OCI-LY3 (cell line): ENCODE results near the gene PARD3B.

Source experiments
- H2AFZ ChIP-seq: fragments of 200-600, 300-600 bp; shearing (Covaris generic); 2 replicates; pipeline ENCODE4 v1.6.0; 2014; ENCODE audit warnings: antibody characterized with exemption, low read depth, low read length
- H3K27ac ChIP-seq: fragments of 200-600, 300-600 bp; sonication (generic); 2 replicates; pipeline ENCODE4 v1.5.1; 2014; ENCODE audit warnings: mild to moderate bottlenecking, low read length, moderate library complexity, mixed read lengths
- H3K27me3 ChIP-seq: fragments of 200-600, 300-600 bp; sonication (generic); 2 replicates; pipeline ENCODE4 v1.6.1; 2014; ENCODE audit warnings: low read depth, low read length, mixed read lengths
- H3K36me3 ChIP-seq: fragments of 200-600, 300-600 bp; sonication (generic); replicated peaks from 2 replicates; pipeline ENCODE3; 2014; ENCODE audit warnings: low read depth, low read length, mixed read lengths
- H3K4me1 ChIP-seq: fragments of 300-600, 200-600 bp; sonication (generic); 2 replicates; pipeline ENCODE4 v1.6.1; 2014; ENCODE audit warnings: low read length, mixed read lengths
- H3K4me2 ChIP-seq: fragments of 200-600, 300-600 bp; sonication (generic); 2 replicates; pipeline ENCODE4 v1.6.1; 2014; ENCODE audit warnings: low read length, mixed read lengths
- H3K4me3 ChIP-seq: fragments of 300-600, 200-600 bp; sonication (generic); 2 replicates; pipeline ENCODE4 v1.5.1; 2014; ENCODE audit warnings: antibody characterized with exemption, mild to moderate bottlenecking, low read length, moderate library complexity
- H3K79me2 ChIP-seq: fragments of 300-600, 200-600 bp; shearing (Covaris generic); 2 replicates; pipeline ENCODE4 v1.6.1; 2014; ENCODE audit warnings: mild to moderate bottlenecking, low read length, mixed read lengths
- H3K9ac ChIP-seq: fragments of 300-600, 200-600 bp; shearing (Covaris generic); 2 replicates; pipeline ENCODE4 v1.6.0; 2014; ENCODE audit warnings: mild to moderate bottlenecking, low read length, moderate library complexity
- H3K9me3 ChIP-seq: fragments of 200-600, 300-600 bp; shearing (Covaris generic); 2 replicates; pipeline ENCODE4 v1.6.1; 2014; ENCODE audit warnings: low read length, mixed read lengths; ENCODE audit not compliant: insufficient read depth
- H4K20me1 ChIP-seq: fragments of 200-600, 300-600 bp; sonication (generic); 2 replicates; pipeline ENCODE4 v1.6.1; 2016; ENCODE audit warnings: low read length, mixed read lengths; ENCODE audit not compliant: insufficient read depth
- EZH2phosphoT487 ChIP-seq: fragments of 200-600 bp; shearing (Covaris generic); IDR thresholded peaks from 2 replicates; pipeline ENCODE4 v1.6.1; 2018; ENCODE audit warnings: antibody characterized with exemption, mixed run types, low read depth
- TF ChIP-seq, protein P1 (sequence below): fragments of 200-600, 300-600 bp; sonication (generic); IDR thresholded peaks from 2 replicates; pipeline ENCODE4 v1.5.1; 2014; ENCODE audit warnings: antibody characterized with exemption, low read length, low read depth

Gene PARD3B

DNA sequence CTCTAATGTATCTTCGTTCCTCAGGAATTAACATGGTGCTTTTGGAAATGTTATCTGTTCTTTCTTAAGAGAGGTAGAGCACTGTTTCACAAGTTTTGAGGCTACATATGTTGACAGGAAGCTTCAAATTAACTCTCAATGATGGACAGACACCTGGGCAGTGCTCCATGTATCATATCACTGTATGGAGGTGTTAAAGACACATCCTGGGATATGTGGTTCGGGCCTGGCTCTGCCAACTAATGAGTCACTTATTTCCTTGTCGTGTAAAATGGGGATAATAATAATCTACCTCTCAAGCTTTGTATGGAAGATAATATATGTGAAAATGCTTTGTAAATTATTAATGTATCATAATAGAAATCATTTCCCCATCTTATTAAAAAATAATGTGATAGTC, 90.2 kb downstream of the PARD3B start:
- no peak for TF ChIP-seq EZH2phosphoT487
- TF ChIP-seq, protein P1, sequence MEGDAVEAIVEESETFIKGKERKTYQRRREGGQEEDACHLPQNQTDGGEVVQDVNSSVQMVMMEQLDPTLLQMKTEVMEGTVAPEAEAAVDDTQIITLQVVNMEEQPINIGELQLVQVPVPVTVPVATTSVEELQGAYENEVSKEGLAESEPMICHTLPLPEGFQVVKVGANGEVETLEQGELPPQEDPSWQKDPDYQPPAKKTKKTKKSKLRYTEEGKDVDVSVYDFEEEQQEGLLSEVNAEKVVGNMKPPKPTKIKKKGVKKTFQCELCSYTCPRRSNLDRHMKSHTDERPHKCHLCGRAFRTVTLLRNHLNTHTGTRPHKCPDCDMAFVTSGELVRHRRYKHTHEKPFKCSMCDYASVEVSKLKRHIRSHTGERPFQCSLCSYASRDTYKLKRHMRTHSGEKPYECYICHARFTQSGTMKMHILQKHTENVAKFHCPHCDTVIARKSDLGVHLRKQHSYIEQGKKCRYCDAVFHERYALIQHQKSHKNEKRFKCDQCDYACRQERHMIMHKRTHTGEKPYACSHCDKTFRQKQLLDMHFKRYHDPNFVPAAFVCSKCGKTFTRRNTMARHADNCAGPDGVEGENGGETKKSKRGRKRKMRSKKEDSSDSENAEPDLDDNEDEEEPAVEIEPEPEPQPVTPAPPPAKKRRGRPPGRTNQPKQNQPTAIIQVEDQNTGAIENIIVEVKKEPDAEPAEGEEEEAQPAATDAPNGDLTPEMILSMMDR, result no peak
- no peaks in the 10 kb centered on the region for H3K4me1 ChIP-seq
- no peak overlapping the region for H3K9ac ChIP-seq
- H3K27me3 ChIP-seq, result no peaks in the 10 kb centered on the region
- no peaks in the 10 kb centered on the region for H3K36me3 ChIP-seq
- H4K20me1 ChIP-seq, result no peaks in the 10 kb centered on the region
- no peak overlapping the region for H3K4me2 ChIP-seq
- no peaks in the 10 kb centered on the region for H3K79me2 ChIP-seq
- no peaks in the 10 kb centered on the region for H3K9me3 ChIP-seq
- H2AFZ ChIP-seq, result no peak overlapping the region
- no peak overlapping the region for H3K27ac ChIP-seq
- H3K4me3 ChIP-seq, result no peak overlapping the region

DNA sequence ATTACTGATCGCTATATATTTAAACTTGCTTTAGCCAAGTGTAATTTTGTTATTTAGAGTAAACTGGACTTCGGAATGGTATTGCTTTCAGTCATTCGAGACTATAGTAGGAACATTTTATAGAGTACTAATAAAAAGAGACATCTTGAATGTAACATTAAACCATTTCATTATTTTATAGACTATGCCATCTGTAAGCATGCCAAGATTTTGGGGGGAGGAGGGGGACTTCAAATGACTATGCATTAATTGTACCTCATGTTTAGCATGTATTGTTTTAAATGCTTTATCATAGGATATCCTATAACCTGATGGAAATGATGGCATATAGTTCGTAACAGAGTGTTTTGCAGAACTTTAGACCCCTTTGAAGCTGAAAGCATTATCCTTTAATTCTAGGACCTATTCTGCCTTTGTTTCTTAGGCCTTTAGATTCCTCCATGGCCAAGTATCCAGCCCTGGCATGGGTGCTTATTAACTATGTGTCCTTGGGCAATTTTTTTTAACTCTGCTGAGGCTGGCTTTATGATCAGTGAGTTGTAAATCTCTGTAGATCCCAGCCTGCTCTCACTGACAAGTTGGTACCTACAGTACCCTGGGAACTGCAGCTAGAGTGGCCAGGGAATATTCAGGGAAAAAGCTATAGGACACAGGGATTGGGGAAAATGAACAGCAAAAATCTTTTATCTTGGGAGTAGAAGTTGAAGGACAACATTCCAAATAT, 93.4 kb downstream of the PARD3B start:
- H3K4me2 ChIP-seq, result no peak overlapping the region
- TF ChIP-seq, protein P1, result no peak
- no peak for TF ChIP-seq EZH2phosphoT487
- H2AFZ ChIP-seq, result no peak overlapping the region
- H3K27ac ChIP-seq, result no peak overlapping the region
- no peaks in the 10 kb centered on the region for H4K20me1 ChIP-seq
- H3K9ac ChIP-seq, result no peak overlapping the region
- no peaks in the 10 kb centered on the region for H3K4me1 ChIP-seq
- H3K4me3 ChIP-seq, result no peak overlapping the region
- no peaks in the 10 kb centered on the region for H3K27me3 ChIP-seq
- no peaks in the 10 kb centered on the region for H3K9me3 ChIP-seq
- H3K36me3 ChIP-seq, result no peaks in the 10 kb centered on the region
- H3K79me2 ChIP-seq, result no peaks in the 10 kb centered on the region

DNA sequence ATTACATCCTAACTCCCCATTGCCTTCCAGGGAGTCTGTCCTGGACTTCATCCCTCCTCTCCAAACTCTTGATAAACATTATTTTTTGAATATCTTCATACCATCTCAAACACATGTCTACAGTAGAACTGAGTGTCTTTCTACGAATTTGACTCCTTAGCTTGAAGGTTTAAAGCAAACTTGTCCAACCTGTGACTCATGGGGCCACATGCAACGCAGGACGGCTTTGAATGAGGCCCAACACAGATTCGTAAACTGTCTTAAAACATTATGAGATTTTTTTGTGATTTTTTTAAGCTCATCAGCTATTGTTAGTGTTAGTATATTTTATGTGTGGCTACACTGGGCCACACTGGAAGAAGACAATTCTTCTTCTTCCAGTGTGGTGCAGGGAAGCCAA, 98.1 kb downstream of the PARD3B start:
- Histone ChIP-seq H3K9ac (no peak overlapping the region), H3K27me3 (no peaks in the 10 kb centered on the region), H3K9me3 (no peaks in the 10 kb centered on the region), H3K4me2 (no peak overlapping the region), H3K27ac (no peak overlapping the region), H4K20me1 (no peaks in the 10 kb centered on the region), H3K36me3 (no peaks in the 10 kb centered on the region), H3K4me3 (no peak overlapping the region), H2AFZ (no peak overlapping the region), H3K4me1 (no peaks in the 10 kb centered on the region), H3K79me2 (no peaks in the 10 kb centered on the region)
- TF ChIP-seq EZH2phosphoT487, result no peak
- TF ChIP-seq, protein P1, result no peak

DNA sequence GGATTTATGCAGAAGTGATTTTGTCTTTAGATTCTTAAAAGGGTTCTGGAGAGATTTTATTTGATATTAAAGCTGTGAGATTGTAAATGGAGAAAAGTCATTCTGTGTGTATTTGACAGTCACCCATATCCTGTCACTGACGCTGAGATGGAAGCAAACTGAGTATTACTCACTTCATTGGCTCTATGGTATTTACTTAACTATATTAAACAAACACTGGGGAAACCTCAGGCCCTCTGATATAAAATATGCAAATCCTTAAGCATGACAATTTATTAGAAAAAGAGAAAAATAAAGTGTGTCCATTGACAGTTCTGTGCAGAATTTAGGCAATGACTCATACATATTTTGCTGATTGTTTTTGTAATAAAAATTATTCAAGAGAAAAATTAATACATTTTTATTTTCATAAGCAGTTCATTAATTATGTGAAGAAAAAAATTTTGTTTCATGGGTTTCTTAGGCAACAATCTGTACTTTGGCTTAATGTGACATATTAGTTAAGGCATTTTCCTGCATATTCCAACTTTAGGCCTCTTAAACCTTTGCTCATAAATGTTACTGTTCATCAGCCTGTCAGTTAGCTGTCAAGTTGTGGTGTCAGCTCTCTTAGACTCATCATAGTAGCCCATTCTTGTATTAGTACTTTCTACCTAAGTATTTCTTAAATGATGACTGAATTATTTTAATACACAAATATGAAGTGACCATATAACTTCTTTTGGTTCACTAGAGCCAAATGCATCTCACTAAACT, 99.9 kb downstream of the PARD3B start:
- Histone ChIP-seq H3K9me3 (no peaks in the 10 kb centered on the region), H3K36me3 (no peaks in the 10 kb centered on the region), H3K4me1 (no peaks in the 10 kb centered on the region), H3K27ac (no peak overlapping the region), H2AFZ (no peak overlapping the region), H3K27me3 (no peaks in the 10 kb centered on the region), H4K20me1 (no peaks in the 10 kb centered on the region), H3K4me2 (no peak overlapping the region), H3K79me2 (no peaks in the 10 kb centered on the region), H3K4me3 (no peak overlapping the region), H3K9ac (no peak overlapping the region)
- TF ChIP-seq, protein P1, result no peak
- TF ChIP-seq EZH2phosphoT487, result no peak
